Measurements from ENCODE around the gene ZCCHC17. TPM values are rescaled to one million over a fixed set of nuclear protein-coding genes. Genes with fewer than 3 reads are reported as not detected.

Gene ZCCHC17
- total RNA-seq, 1 donor from 2014 or later: 31.3 TPM

Other genes with a start within 250 kb of the ZCCHC17 start
- 244 and 249 TPM in 2 replicates for gene PUM1, start 231.3 kb upstream of the ZCCHC17 start, total RNA-seq
- gene NKAIN1, start 57.1 kb upstream of the ZCCHC17 start, total RNA-seq: 15.5 and 16.1 TPM in 2 replicates
- 72.0 and 75.2 TPM in 2 replicates for gene SNRNP40, start 244 bp upstream of the ZCCHC17 start, total RNA-seq
- 0.73 and 0.74 TPM in 2 replicates for gene FABP3, start 76.0 kb downstream of the ZCCHC17 start, total RNA-seq
- gene SERINC2, start 116.2 kb downstream of the ZCCHC17 start, total RNA-seq: 58.8 and 65.7 TPM in 2 replicates

Measured in progenitor cell of endocrine pancreas (in vitro differentiated cells).